GM18507 (cell line): ENCODE results near the gene VIPR1.

Experiments
- DNase-seq: peaks from one replicate; pipeline ENCODE4 v3.0.0; 2011; ENCODE audit warnings: low read depth; ENCODE audit not compliant: insufficient read length; ENCODE audit errors: extremely low spot score
- FAIRE-seq: peaks from 2 replicates; lab custom pipeline; 2011; peaks lifted over from hg19 to GRCh38; lab: Jason Lieb, UNC

The VIPR1 gene, protein sequence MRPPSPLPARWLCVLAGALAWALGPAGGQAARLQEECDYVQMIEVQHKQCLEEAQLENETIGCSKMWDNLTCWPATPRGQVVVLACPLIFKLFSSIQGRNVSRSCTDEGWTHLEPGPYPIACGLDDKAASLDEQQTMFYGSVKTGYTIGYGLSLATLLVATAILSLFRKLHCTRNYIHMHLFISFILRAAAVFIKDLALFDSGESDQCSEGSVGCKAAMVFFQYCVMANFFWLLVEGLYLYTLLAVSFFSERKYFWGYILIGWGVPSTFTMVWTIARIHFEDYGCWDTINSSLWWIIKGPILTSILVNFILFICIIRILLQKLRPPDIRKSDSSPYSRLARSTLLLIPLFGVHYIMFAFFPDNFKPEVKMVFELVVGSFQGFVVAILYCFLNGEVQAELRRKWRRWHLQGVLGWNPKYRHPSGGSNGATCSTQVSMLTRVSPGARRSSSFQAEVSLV

DNA sequence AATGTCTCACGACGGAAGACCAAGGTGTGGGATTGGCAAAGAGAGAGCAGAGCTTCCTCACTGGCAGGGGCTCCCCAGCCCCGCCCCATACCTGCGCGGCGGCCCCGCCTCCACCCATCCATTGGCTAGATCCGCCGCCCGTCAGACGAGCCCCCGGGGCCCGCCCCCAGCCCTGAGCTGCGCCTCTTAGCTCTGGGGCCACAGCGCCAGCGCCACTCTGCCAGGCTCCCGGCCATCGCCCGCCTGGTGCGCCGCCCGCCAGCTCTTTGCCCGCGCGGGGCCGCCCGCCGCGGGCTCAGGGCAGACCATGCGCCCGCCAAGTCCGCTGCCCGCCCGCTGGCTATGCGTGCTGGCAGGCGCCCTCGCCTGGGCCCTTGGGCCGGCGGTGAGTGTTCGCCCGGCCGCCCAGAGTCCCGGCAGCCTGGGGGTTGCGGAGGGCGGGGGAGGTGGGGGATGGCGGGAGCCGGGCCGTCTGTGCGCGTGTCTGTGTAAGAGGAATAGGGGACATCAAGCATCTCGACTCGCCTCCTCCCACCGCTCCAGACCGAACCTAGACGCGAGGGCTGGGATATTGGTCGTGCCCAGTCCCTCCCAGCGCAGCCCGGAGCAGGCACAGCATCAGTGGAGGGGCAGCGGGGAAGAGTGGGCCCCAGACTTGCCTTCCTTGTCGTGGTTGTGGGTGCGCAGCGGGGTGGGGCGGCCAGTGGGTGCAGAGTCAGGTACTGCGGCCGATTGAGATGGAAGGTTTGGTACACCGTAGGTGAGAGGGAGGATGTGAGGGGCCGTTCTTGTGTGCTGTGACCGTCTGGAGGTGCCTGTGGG is at the start of gene VIPR1:
VIPR1 (plus strand) TSS at position 215 of the 822 bp plus-strand sequence; CDS start at position 308, 93 bp downstream.
- FAIRE-seq (peak; percentile 73), DNase-seq (peak; percentile 84)

DNA sequence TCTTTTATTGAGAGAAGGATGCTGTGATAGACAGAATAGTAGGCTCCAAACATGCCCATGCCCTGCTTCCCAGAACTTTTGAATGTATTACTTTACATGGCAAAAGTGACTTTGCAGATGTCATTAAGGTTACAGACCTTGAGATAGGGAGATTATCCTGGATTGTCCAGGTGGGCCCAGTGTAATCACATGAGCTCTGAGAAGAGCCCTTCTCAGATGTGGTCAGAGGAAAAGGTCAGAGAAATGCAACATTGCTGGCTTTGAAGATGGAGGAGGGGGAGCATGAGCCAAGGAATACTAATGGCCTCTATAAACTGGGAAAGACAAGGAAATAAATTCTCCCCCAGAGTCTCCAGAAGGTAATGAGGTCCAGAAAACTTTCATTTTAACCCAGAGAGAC is 46.2 kb upstream of the VIPR1 start:
- FAIRE-seq (no peak), DNase-seq (no peak)

DNA sequence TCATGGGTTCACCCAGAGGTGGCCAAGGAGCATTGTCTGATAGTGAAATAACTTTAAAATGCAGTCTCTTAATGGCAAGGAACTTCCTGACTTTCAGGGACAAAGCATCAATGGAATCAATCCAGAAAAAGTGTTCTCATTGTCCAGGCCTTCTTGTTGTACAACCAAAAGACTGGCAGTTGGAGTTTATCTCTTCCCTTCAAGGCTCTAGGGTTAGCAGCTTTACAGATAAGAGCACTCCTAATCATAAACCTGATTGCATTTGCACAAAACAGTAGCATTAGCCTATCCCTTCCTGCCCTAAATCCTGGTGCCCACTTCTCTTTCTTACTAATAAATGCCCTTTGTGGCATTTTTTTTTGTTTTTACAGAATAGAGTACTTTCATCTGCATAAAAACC is 43.3 kb upstream of the VIPR1 start:
- DNase-seq = no peak
- no peak for FAIRE-seq

DNA sequence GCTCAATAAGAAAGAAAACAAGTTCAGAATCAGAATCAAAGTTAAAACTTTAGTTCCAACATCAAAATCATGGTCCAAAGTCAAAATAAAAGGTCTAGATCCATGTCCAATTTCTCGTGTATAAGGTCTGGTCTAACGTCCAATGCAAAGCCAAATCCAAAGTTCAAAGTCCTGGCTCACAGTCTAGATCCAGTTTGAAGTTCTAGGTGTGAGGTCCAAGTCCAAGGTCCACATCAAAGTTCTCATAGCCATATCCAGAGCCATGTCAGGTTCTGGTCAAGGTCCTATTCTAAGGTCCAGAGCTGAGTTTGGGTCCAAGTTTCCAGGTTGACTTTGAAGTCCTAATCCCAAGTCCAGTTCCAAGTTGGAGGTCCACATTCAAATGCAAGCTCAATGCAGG is 40.7 kb upstream of the VIPR1 start:
- DNase-seq = no peak
- no peak for FAIRE-seq

DNA sequence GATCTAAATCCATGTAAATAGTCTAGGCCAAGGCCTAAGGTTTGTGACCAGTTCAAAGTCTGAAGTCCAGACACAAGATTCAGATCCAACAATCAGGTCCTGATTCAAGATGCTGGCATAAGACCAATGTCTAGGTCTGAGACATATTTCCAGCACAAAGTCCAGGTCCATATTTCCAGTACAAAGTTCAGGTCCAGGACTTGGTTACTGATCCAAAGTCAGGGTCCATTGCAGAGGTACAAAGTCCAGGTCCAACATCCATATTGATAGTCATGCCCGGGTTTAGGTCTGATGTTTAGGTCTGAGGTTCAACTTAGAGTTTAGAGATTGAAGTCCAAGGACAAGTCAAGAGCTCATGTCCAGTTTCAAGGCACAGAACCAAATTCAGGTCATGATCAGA is 39.4 kb upstream of the VIPR1 start:
- FAIRE-seq (no peak), DNase-seq (no peak)

DNA sequence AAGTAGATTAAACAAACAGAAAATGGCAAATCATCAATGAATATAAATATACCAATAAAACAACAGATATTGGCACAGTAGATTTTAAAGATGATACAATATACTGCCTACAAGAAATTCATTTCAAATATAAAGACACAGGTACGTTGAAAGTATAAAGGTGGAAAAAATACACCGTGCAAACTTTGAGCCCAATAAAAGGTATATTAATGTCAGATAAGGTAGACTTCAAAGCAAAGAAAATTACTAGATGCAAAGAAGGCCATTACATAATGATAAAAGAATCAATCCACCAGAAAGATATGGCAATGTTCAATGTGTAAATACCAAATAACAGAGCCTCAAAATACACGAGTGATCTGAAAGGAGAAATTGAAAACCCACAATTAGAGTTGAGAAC is 34.3 kb upstream of the VIPR1 start:
- DNase-seq (no peak), FAIRE-seq (no peak)

DNA sequence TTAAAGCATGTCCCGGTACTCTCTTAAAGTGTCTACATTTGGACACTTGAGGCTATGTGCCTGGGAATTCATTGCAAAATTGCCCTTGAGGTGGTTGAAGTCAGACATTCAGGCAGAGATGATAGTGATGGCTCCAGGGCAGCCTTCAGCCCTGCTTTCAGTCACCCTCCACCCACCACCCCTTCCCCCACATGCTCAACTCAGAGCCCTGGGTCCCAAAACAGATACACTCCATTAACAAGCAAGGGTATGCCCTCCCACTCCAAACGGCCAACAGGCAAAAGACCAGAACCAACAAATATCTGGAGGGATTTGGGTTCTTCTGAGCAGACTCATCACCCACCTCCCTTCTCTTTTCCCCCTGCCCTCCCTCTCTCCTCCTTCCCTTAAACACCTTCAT is 29.9 kb upstream of the VIPR1 start:
- FAIRE-seq (no peak), DNase-seq (no peak)

DNA sequence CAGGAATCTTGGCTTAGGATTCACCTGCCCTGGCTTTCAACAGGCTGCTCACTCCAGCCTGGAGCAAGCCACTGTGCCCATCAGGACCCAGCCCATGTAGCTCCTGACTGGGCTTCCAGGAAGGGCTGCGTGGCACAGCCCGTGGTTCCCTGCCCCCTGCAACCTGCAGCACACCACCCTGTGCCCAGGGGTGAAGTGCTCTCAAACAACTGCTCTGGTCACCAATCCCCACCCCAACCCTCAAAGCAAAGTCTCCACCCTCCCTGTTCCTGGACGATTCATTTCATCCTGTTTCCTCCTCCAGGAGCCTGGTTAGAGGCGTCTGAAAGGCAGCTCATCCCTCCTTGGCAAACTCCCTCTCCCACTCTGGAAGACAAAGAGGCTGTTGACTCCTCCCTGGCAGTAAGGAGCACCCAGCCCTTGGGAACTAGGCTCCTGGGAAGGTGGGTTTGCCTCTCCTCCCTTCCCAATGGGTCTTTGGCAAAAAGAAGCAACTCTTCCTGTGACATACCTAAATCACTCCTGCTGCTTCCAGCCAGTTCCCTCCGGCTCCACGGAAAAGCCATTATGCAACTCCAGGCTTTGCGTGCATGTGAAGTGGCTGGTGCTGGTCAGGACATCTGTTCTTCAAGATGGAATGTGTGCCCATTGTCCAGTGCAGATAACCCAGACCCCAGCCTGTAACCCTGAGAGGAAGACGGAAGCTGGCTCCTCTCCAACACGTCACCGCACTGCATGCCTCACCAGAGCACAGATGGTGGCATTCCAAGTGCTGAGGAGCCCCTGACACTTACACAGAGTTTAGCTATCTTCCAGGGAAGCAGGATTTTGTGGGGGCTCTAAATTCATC is 29.1 kb upstream of the VIPR1 start:
- FAIRE-seq (no peak), DNase-seq (no peak)

DNA sequence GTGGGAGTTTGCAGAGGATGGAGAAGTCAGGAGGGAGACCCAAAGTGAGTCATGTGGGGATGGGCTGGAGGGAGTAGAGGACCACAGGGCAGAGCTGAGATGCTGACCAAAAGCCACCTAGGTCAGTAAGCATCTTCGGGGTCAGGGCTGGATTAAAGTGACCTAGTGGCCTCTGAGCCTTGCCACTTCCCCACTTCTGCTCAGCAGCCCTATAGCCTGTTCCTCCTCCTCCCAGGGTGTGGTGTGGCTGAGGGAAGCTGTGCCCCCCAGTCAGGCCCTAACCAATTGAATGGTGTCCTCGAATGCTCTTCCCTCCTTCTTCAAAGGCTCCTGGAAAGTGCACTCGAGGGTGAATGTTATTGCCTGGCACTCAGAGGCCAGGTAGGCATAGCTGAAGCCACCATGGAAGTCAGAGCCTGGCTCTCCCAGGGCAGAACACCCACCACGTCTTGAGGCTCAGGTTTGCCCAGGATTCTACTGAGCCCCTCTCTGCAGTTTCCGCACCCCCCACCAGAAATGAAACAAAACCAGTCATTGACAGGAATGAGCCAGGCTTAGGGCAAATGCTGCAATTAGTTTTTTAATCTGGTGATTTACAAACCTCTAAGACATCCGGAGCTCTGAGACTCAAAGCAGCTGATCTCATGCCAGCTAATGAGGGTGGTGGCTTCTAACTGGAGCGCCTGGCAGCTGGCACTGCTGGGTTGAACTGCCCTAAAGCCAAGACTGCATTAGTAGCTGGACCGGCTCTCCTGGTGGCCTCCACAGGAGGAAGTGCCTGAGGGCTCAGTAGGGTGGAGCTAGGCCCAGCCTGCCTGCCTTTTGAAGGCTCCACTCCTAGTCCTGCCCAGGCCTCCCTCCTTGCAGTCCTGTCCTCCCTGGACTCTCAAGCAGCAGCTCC is 26.0 kb upstream of the VIPR1 start:
- no peak for FAIRE-seq
- DNase-seq = no peak

DNA sequence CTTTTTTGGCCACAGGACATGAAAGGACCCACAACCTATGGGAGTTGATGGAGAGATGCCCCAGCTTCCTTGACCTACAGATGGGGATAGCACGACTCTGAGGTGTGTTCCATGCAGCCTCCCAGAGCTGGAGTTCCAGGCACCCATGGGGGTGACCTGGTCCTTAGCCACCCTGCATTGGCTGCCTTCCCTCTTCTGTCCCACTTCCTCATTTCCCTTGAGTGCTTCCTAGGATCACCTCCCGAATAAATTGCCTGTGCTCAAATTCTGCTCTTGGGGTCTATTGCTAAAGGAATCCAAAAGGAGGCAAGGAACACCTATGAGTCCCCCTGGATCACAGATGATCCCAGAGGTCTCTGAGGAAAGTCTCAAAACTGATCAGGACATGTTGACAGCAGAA is 24.7 kb upstream of the VIPR1 start:
- FAIRE-seq (no peak), DNase-seq (no peak)

DNA sequence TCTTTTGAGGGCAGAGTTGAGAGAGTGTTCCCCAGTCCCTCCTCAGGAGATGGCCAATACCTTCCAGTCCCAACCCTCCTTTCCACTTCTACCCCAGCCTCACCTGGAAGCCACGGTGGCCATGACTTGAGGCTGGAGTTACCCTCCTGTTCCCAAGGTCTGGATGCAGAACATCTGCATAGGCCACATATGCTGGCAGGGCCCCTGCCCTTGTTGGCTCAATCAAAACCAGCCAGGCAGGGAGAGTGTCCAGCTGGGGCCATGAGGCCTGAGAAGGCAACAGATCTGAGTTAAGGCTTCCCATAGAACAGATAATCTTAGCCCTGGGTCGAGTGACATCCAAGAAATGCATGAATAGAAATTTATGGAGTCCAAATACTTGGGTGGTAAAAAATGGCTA is 23.6 kb upstream of the VIPR1 start:
- no peak for DNase-seq
- no peak for FAIRE-seq

DNA sequence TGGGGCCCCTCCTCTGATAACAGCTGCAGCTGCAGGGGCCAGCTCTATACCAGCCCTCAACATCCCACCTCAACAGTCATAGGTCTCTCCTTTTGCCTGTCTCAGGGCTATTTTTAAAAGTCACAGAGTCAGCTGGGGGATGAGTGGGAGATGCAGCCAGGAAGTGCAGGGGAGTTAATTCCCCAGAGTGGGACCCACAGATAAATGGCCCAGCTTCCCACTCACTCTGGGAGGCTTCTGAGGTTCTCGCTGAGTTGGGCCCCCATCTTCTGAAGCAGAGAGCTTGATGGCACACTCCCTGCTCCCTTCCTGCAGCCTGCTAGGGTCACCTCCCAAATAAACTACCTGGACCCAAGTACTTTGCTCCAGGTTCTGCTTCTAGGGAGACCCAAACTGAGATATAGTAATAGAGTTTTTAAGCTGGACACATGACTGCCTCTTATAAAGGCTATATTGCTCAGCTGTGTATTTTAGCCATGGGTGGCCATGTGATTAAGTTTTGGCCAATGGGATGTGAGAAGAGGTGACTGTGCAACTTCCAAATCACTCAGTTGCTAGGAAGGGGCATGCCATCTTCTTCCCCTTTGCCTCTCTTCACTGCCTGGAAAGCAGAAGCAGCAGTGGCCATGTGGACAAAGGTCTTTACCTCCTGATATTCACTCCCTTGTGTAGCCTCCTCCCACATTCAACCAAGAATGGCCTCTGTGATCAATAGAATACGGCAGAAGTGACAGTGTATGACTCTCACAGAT is 15.5 kb upstream of the VIPR1 start:
- DNase-seq (no peak), FAIRE-seq (no peak)

DNA sequence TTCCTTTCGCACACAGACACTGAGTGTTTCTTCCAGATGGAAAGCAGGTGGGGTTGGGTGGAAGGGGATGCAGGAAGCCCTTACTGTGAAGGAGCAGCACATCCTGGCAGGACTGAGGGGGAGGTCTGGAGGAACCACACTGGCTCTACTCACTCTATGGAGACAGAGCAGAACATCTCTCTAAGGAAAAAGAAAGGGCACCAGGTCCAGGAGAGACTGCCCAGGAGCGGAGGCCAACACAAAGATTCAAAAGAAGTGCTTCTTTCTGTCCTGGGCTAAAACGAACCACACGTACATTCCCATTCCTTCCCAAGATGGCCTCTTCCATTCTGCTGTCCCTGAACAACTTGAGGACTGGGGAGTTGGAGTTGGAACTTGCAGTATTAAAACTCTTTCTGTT is 13.8 kb upstream of the VIPR1 start:
- FAIRE-seq (no peak), DNase-seq (no peak)

DNA sequence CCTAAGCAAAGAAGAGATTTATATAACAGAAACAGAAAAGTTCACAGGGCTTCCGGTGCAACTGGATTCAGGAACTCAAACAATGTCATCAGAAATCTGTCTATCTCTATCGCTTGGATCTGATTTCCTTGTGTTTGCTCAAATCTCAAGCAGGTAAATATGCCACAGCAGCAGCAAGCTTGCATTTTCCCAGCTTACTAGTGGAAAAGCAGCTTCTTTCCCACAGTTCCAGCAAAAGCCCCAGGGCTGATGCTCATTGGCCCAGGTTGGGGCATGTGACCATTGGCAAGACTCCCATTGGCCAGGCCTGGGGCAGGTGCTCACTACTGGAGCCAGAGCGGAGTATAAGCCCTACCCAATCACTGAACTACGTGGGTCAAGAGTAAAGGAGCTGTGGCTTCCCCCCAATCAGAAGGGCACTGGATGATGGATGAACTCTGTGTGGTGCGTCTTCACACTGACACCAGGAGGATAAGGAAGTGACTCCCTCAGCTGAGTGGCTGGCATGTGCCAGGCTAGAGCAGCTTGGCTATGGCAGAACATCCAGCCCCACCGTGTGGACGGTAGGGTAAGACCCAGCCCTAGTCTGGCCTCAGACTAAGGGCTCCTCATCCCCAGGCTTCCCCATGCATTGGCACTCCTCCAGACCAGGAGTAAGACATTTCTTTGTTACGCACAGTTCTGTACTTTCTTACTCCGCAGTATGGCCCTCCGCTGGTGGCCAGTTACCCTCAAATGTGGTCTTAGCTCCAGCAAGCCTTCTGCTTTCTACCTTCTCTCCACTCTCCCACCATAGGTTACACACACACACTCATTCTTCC is 13.1 kb upstream of the VIPR1 start:
- FAIRE-seq = no peak
- DNase-seq = no peak

DNA sequence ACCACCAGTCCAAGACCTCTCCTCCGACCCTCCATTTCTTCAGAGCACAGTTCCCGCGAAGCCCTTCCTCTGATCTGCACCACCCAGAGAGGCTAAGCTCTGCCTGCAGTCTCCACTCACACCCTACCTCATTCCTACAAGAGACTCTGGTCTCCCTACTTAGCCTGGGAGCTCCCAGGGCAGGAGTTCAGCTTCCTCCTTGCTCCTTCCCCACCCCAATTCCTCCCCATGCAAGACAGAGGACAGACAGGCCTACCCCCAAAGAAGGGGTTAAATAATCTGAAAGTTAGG is 12.6 kb upstream of the VIPR1 start:
- DNase-seq (no peak), FAIRE-seq (no peak)

DNA sequence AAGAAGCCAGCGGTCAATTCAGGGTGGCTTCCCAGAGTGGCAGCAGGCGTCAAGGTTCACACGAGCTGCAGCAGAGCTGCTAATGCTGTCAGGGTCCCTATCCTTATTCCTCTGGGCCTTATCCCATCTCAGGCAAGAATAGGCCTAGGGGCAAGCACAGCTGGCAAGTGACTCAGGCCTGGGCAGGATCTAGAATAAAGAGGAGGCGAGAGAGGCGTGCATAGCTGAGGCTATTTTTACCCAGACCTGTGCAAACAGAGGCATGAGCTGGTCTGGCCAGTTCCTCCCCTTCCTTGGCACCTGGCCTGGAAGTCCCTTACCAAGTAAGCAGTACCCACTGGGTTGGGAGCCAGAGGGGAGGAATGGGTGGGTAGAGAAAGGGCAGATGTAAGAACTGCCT is 12.2 kb upstream of the VIPR1 start:
- DNase-seq = peak; percentile 46
- FAIRE-seq = peak; percentile 96

DNA sequence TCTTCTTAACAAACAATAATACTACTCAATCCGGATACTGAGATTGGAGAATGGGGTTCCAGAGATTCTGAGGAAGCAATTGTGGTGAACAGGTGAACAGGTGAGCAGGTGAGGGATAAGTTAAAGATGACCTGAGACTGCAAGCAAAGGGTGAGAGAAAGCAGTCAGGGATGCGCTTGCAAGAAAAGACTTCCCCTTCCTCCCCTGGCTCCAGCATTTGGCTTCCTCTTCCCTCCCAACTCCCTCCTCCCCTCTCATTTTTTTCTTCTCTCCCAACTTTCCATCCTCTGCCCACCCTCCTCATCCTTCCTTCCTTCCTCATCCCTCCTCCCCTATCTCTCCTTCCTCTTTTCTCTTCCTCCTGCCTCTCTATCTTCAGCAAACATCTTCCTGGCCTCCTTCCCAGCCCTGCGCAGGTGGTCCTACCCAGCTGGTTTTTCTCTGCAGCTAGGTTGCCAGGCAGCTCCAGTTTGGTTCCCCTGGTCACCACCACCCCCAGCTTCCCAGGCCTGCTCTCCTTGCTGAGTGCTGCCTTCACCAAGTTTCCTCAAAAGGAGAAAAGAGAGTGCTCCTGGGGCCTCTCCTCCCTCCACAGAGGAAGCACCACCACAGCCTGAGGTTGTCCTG is 10.4 kb upstream of the VIPR1 start:
- DNase-seq (no peak), FAIRE-seq (no peak)
